ENCODE measurements around the gene ERC2.

GRCh38 chr3:55858302-55858701 is 610.0 kb downstream of the ERC2 start:
- TF ChIP-seq MAX (IDR thresholded peaks at IDR 0.05; ENCODE audit: low read depth, low read length) (no peak), CTCF (IDR thresholded peaks at IDR 0.05; ENCODE audit: low read depth, low read length) (no peak), MYC (IDR thresholded peaks at IDR 0.05; ENCODE audit: low read depth, low read length) (no peak)

Measured in NB4 (cell line).